Neutrophil (primary cell): ENCODE results near the gene PLOD3.
A peak's percentile ranks its signal among the peaks of the same experiment; 100 is the strongest.

ENCODE experiments used
- H3K27ac ChIP-seq: fragments of 200-600 bp; sonication (generic); 2 replicates; pipeline ENCODE4 v1.5.1; 2016; ENCODE audit warnings: mild to moderate bottlenecking, moderate library complexity
- H3K27me3 ChIP-seq: fragments of 200-600 bp; sonication (generic); 2 replicates; pipeline ENCODE4 v1.6.0; 2016; ENCODE audit warnings: mild to moderate bottlenecking
- H3K36me3 ChIP-seq: fragments of 200-600 bp; sonication (generic); 2 replicates; pipeline ENCODE4 v1.5.1; 2017
- H3K4me1 ChIP-seq, 2 experiments: fragments of 200-600 bp in 1 of 2; sonication (generic) in 1 of 2; 1 replicate in 1 of 2; 2 replicates in 1 of 2; pipeline versions ENCODE4 v1.5.1 to v1.6.1; 2013 to 2016; ENCODE audit warnings: low read depth in 1 of 2, low read length in 1 of 2, mild to moderate bottlenecking in 1 of 2, moderate library complexity in 1 of 2; ENCODE audit not compliant: control insufficient read depth in 1 of 2, insufficient read depth in 1 of 2
- H3K4me3 ChIP-seq, 2 experiments: fragments of 200-600 bp in 1 of 2; sonication (generic) in 1 of 2; 1 replicate in 1 of 2; 2 replicates in 1 of 2; pipeline ENCODE4 v1.5.1; 2013 to 2016; ENCODE audit warnings: low read depth in 1 of 2, low read length in 1 of 2, mild to moderate bottlenecking in 1 of 2, moderate library complexity in 1 of 2
- H3K9me3 ChIP-seq: fragments of 200-600 bp; sonication (generic); 2 replicates; pipeline ENCODE4 v1.5.1; 2016
- TF ChIP-seq, protein P1 (sequence below): fragments of 200-600 bp; sonication (generic); IDR thresholded peaks from 2 replicates; pipeline ENCODE4 v1.5.1; 2016; ENCODE audit warnings: antibody characterized with exemption

Gene PLOD3

DNA sequence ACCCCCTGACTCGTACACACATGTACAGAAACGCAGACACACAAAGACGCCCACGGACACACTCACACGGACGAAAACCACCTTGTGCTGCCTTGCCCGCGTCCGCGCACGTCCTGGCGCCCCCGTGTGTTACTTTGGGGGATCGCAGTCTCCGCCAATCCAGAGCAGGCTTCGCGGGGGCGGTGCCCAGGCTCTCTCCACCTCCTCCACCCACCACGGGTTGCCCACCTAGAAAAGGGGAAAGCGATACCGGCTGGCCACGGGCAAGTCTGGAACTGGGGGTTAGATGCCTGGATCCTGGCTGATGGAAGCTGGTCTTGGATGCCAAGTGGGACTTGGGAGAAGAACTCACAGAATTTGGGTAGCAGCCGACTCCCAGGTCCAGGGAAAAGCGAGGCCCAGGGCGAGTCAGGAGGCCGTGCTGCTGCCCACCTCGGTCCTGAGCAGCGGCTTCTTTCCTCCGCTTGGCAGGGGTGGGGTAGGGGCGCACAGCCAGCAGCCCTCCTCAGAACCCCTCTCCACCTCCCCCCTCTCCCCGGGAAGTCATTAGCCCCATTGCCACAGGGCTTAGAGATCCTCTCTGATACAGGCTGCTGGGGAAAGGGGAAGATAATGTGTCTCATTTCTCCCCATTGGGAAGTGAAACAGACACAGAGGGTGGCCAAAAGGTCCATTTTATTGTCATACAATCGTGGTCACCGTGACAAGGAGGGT, 47.4 kb downstream of the PLOD3 start:
- TF ChIP-seq, protein P1, sequence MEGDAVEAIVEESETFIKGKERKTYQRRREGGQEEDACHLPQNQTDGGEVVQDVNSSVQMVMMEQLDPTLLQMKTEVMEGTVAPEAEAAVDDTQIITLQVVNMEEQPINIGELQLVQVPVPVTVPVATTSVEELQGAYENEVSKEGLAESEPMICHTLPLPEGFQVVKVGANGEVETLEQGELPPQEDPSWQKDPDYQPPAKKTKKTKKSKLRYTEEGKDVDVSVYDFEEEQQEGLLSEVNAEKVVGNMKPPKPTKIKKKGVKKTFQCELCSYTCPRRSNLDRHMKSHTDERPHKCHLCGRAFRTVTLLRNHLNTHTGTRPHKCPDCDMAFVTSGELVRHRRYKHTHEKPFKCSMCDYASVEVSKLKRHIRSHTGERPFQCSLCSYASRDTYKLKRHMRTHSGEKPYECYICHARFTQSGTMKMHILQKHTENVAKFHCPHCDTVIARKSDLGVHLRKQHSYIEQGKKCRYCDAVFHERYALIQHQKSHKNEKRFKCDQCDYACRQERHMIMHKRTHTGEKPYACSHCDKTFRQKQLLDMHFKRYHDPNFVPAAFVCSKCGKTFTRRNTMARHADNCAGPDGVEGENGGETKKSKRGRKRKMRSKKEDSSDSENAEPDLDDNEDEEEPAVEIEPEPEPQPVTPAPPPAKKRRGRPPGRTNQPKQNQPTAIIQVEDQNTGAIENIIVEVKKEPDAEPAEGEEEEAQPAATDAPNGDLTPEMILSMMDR: peak; percentile 76
- Histone ChIP-seq H3K36me3 (no peaks in the 10 kb centered on the region), H3K4me3 (no peak overlapping the region), H3K27me3 (peaks cover 100% of the 10 kb centered on the region), H3K4me1 (peaks cover 5 to 22% of the 10 kb centered on the region in 2 experiments), H3K9me3 (no peaks in the 10 kb centered on the region), H3K27ac (no peak overlapping the region)

DNA sequence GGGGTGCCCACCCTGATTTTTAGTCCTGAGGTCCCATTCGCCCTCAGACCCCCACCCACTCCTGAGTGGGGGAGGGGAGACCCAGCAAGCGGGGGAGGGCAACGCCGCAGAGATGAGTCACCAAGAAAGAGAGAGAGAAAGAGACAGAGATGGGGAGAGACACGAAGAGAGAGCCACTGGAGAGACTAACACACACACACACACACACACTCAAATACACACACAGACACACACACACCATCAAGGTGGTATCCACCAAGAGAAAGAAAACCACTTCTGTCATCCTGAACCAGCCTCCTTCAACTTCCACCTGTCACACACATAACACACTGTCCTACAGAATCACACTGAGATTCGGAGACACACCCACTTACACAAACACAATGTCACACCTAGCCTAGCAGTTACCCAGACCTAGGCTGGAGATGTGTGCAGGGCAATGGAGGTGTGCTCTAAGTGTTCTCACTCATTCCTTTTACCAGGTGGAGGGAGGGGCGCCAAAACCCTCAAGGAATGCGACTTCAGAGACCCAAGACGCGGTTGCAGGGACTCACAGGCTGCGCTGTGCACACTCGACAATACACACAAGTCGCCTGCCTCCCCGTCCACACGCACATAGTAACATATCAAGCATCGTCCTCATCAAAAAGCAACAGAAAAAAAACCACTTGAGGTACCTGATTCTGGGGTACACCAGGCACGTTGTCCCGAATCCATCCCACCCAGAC, 48.1 kb downstream of the PLOD3 start:
- peaks cover 100% of the 10 kb centered on the region for H3K27me3 ChIP-seq
- TF ChIP-seq, protein P1: no peak

DNA sequence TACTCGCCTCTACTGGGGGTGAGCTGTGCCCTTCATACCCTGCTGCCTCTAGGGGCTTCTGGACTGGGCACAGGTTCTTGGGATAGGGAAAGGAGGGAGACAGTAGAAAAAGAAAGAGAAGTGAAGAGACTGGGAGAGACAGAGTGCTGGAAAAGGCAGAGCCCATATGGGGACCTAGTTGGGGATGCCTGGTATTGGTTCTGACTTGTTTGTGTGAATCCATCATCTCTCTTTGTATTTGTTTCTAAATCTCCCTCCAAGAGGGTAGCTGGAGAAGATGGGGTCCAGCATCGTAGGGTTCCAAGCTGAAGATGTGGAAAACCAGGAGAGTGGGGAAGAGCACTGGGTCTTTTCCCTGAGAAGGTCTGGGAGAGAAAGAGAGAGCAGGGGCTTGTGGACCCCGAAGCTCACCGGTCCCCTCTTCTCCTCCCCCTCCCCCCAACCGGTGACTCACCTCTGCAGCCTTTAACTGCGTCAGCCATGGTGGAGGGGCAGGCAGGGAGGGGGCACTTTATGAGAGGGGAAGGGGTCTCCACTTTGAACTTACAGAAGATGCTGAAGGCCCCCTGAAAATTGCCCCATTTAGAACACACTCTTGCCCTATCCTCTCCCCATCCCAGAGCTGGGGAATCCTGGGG, 48.9 kb downstream of the PLOD3 start:
- TF ChIP-seq, protein P1: no peak
- Histone ChIP-seq H3K4me1 (peaks cover 5 to 26% of the 10 kb centered on the region in 2 experiments), H3K27me3 (peaks cover 100% of the 10 kb centered on the region), H3K27ac (no peak overlapping the region), H3K4me3 (no peak overlapping the region), H3K9me3 (no peaks in the 10 kb centered on the region), H3K36me3 (no peaks in the 10 kb centered on the region)

More for the DNA sequence above, 48.1 kb downstream of the PLOD3 start:
- H3K4me3 ChIP-seq: no peak overlapping the region
- H3K27ac ChIP-seq: no peak overlapping the region
- no peaks in the 10 kb centered on the region for H3K9me3 ChIP-seq
- peaks cover 5 to 22% of the 10 kb centered on the region in 2 experiments for H3K4me1 ChIP-seq
- no peaks in the 10 kb centered on the region for H3K36me3 ChIP-seq

DNA sequence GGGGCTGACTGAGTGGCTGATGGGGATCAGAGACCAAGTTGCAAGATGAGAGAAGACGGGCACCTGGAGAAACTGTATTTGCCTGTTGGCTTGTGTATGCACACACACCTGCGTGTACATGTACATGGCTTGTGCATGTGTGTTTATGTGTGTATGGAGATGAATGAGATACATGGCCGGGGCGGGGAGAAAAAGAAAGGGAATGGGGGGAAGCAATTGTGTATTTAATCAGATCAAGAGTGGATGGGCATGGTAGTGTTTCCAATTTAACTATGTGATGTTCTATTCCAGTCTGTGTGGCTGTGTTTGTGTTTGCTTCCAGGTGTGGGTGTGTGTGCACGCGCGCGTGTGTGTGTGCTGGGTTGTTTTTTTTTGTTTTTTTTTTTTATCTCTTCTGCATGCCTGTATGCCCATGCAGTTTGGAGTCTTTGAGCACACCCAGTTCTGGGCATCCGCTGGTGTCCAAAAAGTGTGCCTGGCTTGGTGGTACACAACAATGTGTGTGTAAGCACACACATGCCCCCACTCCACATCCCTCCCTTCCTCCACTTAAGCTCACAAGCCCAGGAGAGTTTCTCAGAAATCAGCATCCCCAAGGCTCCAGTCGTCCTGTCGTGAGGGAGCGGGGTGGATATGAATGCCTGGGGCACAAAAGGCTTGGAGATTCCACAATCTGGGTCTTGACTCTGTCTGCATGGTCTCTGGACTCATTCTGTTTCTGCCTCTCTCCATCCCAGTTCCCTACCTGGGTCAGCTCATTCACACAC, 49.6 kb downstream of the PLOD3 start:
- peaks cover 100% of the 10 kb centered on the region for H3K27me3 ChIP-seq
- no peak overlapping the region for H3K4me3 ChIP-seq
- no peaks in the 10 kb centered on the region for H3K36me3 ChIP-seq

More for the DNA sequence above, 49.6 kb downstream of the PLOD3 start:
- Histone ChIP-seq H3K27ac (no peak overlapping the region), H3K4me1 (peaks cover 5 to 28% of the 10 kb centered on the region in 2 experiments), H3K9me3 (no peaks in the 10 kb centered on the region)
- TF ChIP-seq, protein P1: no peak
